ENCODE data around the gene NKAIN4. TPM values are rescaled to one million over a fixed set of nuclear protein-coding genes. Genes with fewer than 3 reads are reported as not detected.

Gene NKAIN4
- total RNA-seq, 1 experiment from 2014 or later = 5.0 TPM

DNA sequence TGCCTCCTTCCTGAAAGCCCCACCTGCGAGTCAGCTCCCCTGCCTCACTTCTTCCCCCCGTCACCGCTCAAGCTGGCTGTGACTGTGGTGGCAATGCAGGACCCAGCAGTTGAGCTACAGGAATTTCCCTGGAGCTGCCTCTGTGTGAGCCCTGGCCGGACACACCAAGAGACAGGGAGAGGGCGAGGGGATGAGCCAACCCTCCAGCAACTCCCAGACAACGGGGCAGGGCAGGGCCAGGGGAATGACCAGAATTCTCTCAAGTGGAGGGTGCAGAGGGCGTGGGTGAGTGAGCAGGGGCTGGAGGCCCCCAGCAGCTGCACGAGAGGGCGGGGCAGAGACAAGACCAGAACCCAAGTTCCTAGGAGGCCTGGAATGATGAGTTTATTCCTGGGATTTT lies 13.4 kb upstream of the NKAIN4 start:
- no peak for DNase-seq (ENCODE audit: low read depth)
- in situ Hi-C loops (cut with HindIII; ENCODE audit: low pct_unique_long_range_greater_than_20kb, low sequenced_read_pairs) = no loop called here

DNA sequence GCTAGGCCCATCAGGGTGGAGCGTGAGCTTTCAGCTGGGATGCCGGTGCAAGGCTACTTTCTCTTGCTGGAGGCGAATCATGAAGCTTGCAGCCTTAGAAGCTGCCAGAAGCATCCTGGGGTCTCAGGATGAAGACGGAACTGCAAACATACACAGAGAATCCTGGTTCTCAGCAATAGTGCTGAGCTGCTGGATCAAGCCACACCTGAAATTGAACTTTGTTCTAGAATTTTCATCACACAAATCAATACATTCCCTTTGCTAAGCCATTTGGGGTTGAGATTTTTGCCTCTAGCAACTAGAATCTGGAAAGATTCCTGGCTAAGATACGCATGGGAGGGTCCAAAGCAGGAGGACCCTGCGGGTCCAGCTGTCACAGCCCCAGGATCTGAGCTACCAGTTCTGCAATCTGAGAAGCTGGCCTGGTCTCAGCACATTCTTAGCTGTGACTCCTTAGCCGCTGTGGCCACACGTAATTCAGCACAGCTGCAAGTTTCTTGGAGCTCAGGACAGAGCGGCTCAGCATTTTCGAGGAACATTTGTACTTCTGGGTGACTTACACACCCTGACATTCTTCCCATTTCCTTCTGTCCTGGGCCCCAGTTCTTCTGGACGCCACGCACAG lies 11.7 kb upstream of the NKAIN4 start:
- DNase-seq (ENCODE audit: low read depth) = no peak
- in situ Hi-C loops (cut with HindIII; ENCODE audit: low pct_unique_long_range_greater_than_20kb, low sequenced_read_pairs) = no loop called here

DNA sequence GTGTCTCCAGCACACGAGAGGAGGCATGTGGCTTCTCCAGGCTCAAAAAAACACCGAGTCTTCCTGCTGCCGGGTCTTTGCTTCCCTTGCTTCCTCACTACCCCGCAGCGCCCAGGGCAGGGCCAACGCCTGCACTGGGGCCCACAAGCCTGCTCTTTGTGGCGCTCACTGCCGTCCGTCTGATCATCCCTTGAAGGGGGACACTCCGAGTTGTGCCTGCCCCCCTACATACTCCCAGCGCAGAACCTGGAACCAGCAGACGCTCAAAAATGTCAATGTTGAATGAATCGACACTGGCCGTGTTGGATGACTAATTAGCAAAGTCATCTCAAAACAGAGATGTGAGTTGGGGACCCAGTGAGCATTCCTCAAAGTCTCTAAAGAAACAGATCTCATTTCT lies 10.3 kb upstream of the NKAIN4 start:
- DNase-seq (ENCODE audit: low read depth) = no peak
- in situ Hi-C loops (cut with HindIII; ENCODE audit: low pct_unique_long_range_greater_than_20kb, low sequenced_read_pairs) = no loop called here

DNA sequence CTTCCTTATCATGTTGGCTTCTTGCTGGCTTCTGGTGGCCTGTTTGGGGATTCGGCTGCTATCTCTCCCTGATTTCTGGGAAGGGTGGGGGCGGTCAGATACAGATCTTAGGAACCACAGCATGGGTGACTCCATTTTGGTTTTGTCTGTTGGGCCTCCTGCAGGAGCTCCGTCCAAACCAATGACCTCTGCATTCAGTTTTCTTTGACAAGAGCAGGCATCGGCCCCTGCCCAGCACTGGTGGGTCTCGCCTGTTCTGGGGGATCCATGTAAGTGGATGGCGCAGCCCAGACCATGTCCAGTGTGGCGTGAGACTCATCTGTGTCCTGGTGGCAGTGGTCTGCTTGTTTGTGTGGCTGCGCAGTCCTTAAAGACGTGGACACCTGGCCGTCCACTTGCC lies 9.7 kb upstream of the NKAIN4 start:
- in situ Hi-C loops (cut with HindIII; ENCODE audit: low pct_unique_long_range_greater_than_20kb, low sequenced_read_pairs) = no loop called here
- no peak for DNase-seq (ENCODE audit: low read depth)

DNA sequence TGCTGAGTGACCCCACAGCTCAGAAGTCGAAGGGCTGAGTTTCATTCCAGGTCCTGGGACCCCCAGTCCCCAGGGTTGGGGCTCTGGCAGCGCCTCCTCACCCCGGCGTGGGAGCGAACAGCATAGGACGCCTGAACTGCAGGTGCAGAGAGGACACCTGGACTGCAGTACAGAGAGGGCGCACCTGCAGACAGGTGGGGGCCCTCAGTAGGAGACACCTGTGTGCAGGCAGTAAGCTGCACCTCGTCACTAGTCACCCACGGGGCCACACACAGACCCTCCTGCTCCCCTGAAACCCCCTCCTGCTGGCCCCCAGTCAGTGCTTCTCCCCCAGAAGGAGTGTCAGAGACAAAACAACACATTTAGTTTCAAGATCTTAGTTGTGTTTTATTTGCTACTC lies 8.6 kb upstream of the NKAIN4 start:
- in situ Hi-C loops (cut with HindIII; ENCODE audit: low pct_unique_long_range_greater_than_20kb, low sequenced_read_pairs) = no loop called here
- DNase-seq (ENCODE audit: low read depth) = no peak

DNA sequence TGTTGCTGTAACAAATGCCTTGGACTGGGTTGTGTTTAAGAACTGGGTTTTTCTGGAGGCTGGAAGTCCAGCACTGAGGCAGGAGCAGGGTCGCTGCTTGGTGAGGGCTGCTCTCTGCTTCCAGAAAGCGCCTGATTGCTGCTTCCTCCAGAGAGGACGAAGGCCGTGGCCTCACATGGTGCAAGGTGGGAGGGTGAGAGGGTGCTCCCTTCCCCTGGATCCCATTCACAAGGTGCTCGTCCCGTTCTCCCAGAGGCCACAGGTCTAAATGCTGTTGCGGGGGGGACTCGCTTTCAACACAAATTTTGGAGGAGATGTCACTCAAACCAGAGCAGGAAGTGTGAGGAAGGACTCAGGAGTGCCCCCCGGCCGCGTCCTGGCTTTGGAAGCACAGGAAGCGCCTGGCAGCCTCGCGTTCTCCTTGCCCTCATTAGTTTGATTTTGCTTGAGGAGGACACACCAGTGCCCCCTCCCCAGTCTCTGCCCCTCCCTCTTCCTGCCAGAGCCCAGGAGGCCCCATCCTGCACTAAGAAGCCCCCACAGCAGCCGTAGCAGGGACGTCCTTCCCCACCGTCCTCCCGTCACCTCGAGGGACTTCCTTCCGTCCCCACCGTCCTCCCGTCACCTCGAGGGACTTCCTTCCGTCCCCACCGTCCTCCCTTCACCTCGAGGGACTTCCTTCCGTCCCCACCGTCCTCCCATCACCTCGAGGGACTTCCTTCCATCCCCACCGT lies 7.7 kb upstream of the NKAIN4 start:
- no peak for DNase-seq (ENCODE audit: low read depth)
- in situ Hi-C loops (cut with HindIII; ENCODE audit: low pct_unique_long_range_greater_than_20kb, low sequenced_read_pairs) = no loop called here

DNA sequence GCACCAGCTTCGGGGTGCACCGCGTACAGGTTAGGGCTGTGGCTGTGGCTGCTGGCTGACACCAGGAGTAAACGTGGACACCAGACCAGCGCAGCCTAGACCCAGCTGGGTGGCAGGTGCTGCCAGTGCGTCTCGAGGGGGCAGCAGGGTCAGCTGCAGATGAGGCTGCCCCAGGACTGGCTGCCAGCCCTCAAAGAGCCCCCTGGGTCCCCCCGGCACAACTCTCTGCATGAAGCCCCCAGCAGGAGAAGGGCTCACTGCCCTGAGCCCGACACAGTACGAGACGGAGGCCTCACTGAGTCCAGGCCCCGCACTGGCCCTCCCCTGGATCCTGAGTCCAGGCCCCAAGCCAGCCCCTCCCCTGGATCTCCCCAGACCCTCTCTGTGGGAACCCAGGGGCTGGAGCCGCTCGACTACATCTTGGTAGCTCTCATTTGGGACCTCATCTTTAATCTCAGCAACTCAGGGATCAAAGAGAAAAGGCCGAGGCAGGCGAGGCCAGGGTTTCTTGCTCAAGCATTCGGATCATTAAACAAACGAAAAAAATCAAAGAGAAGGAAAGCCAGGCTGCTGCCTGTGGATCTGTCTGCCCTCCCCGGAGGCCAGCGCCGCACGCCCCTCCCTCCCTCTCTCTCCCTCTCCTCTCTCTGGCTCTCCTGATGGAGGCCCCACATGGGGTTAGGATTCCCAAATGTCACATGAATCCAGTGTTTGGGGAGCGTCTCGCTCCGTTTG lies 7.0 kb upstream of the NKAIN4 start:
- in situ Hi-C loops (cut with HindIII; ENCODE audit: low pct_unique_long_range_greater_than_20kb, low sequenced_read_pairs) = no loop called here
- DNase-seq (ENCODE audit: low read depth) = no peak

DNA sequence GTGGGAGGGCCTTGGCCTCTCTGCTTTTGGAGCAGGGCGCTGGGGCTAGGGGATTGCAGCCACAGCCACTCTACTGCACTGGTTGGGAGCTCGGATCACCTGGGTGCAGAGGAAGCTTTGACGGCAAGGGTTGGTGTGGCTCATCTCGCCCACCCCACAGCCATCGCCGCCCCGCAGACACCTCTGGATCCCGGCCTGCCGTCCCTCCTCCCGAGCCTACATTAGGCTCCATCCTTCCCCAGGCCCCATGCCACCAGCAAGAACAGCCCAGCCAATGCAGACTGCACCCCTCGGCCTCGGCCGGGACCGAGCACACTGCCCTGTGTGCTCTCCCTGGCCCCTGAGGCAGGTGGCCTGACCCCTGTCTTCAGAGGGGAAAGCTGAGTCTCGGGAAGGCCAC lies 6.3 kb upstream of the NKAIN4 start:
- no peak for DNase-seq (ENCODE audit: low read depth)
- in situ Hi-C loops (cut with HindIII; ENCODE audit: low pct_unique_long_range_greater_than_20kb, low sequenced_read_pairs) = no loop called here

DNA sequence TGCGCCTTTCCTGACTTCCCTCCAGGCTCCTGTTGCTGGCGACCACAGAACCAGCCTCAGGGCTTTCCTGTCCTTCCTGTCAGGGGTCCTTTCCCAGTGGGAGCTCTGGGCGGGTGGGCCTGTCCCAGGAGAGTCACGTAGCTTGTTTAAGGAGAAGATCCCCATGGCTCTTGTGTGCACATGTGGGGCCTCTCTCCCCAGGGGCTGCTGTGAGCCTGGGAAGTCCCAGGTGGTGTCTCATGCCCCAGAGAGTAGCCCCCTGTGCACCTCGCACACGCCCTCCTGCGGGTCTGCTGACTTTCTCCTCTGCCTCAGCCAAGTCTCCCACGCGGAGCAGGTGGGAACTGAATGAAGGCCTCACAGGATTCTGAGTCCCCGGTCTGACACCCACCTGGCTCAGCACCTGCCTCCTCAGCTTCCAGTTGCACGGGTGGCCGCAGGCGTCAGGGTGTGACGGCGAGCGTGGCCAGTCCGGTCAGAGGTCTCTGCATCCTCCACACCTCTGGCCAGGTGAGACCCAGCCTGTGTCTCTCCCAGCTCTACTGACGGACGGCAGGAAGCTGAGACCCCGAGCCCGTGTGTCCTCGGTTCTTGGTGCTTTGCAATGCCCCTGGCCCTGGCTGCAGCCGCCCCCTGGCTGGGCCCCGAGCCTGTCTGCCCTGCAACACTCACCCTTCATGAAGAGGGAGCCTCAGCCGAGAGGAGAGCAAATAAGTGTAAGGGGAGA lies 5.6 kb upstream of the NKAIN4 start:
- DNase-seq (ENCODE audit: low read depth) = no peak
- in situ Hi-C loops (cut with HindIII; ENCODE audit: low pct_unique_long_range_greater_than_20kb, low sequenced_read_pairs) = no loop called here

DNA sequence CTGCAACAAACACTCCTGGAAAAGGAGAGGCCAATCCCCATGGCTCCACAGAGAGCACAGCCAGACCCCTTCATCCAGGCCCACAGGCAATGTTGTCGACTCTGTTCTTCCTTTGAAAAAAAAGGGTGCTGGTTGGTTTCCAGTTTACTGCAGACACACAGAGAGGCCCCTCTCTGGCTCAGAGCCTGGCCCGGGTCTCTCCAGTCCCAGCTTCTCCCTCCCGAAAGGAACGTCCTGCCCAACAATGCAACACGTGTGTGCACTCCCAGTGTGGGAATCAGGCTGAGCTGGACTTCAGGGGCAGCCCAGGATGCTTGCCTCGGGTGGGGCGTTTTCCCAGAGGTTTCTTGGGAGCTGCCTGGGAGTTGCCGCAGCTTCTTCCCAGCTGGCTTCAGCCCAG lies 4.5 kb upstream of the NKAIN4 start:
- DNase-seq (ENCODE audit: low read depth) = no peak
- in situ Hi-C loops (cut with HindIII; ENCODE audit: low pct_unique_long_range_greater_than_20kb, low sequenced_read_pairs) = no loop called here

DNA sequence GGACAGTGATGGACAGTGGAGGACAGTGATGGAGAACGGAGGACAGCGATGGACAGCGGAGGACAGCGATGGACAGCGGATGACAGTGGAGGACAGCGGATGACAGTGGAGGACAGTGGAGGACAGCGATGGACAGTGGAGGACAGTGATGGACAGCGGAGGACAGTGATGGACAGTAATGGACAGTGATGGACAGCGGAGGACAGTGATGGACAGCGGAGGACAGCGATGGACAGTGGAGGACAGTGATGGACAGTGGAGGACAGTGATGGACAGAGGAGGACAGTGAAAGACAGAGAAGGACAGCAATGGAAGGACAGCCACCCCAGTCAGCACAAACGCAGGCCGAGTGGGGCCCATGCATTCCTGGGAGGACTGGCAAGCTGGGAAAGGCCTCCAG lies 3.4 kb upstream of the NKAIN4 start:
- in situ Hi-C loops (cut with HindIII; ENCODE audit: low pct_unique_long_range_greater_than_20kb, low sequenced_read_pairs) = no loop called here

DNA sequence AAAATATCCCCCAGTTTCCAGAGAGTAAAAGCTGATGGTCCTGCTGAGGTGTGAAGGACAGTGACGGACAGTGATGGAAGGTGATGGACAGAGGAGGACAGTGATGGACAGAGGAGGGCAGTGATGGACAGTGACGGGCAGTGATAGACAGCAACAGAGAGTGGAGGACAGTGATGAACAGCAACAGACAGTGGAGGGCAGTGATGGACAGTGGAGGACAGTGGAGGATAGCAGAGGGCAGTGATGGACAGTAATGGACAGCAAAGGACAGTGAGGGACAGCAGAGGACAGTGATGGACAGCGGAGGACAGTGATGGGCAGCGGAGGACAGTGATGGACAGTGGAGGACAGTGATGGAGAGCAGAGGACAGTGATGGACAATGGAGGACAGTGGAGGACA lies 2.7 kb upstream of the NKAIN4 start:
- in situ Hi-C loops (cut with HindIII; ENCODE audit: low pct_unique_long_range_greater_than_20kb, low sequenced_read_pairs) = no loop called here
- no peak for DNase-seq (ENCODE audit: low read depth)

More for the DNA sequence above, 3.4 kb upstream of the NKAIN4 start:
- DNase-seq (ENCODE audit: low read depth) = no peak

DNA sequence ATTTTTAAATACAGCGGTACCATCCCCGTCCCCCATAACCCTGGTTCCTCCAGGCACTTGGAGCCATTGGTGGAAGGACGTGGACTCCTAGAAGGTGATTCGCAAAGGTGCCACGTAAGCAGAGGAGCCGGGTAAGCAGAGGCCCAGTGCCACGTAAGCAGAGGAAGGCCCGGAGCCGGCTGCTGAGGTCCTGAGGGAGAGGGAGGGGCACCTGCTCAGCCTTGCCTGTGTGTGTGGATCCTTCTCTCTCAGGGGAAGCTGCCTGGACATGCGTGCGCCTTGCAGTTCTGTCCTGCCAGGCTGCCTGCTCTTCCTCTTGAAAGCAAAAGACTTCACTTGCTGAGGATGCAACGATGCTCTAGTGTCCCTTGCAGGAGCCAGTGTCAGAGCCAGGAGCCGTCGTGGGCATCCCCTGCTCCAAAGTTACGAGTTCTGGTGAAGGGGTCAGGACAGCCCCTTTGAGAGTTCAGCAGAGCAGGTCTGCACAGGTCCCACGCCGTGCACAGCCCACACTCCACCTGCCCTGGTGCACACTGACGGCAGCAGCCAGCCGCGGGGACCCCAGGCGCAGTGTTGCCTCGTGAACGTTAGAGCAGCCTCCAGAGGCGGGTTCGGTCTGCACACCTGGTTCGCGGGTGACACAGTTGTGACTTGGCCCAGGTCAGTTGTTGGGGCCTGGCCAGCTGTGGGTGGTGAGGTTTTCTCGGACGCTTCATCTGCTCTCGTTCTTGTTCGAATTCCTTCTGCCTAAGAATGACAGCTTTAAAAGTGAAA lies 1.9 kb upstream of the NKAIN4 start:
- in situ Hi-C loops (cut with HindIII; ENCODE audit: low pct_unique_long_range_greater_than_20kb, low sequenced_read_pairs) = no loop called here
- no peak for DNase-seq (ENCODE audit: low read depth)

DNA sequence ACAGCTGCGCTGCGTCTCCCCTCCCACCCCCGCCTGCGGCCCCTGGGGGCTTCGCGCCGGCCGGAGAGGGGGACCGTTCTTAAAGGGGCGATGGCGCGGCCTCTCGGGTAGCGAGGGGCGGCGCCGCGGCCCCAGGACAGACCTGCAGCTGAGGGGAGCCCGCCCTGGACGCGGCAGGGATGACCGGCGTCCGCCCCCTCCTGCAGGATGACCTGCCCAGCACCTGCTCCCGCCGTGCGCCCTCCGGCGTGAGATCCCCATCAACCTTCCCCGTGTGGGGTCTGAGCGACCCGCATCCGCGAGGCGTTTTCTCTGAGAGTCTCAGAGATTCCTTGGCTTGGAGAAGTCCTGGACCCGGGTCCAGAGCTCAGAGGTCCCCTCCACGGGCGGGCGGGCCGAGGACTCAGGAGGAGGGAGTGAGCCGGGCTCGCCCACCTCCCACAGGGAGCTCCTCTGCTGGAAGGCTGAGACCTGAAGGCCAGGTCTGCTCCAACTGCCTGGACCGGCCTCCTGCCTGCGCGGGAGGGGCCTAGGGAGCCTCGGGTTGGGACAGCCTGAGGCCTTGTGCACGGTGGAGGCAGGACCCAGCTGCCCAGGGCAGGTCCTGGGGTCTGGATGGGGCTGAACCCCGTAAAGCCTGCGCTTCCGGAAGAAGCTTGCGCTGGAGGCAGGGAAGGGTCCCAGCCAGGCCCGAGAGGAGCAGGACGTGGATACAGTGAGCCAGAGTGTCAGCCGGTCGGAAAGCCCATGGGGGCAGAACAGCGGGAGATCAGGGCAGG lies 532 bp upstream of the NKAIN4 start:
- DNase-seq (ENCODE audit: low read depth) = no peak
- in situ Hi-C loops (cut with HindIII; ENCODE audit: low pct_unique_long_range_greater_than_20kb, low sequenced_read_pairs) = no loop called here

DNA sequence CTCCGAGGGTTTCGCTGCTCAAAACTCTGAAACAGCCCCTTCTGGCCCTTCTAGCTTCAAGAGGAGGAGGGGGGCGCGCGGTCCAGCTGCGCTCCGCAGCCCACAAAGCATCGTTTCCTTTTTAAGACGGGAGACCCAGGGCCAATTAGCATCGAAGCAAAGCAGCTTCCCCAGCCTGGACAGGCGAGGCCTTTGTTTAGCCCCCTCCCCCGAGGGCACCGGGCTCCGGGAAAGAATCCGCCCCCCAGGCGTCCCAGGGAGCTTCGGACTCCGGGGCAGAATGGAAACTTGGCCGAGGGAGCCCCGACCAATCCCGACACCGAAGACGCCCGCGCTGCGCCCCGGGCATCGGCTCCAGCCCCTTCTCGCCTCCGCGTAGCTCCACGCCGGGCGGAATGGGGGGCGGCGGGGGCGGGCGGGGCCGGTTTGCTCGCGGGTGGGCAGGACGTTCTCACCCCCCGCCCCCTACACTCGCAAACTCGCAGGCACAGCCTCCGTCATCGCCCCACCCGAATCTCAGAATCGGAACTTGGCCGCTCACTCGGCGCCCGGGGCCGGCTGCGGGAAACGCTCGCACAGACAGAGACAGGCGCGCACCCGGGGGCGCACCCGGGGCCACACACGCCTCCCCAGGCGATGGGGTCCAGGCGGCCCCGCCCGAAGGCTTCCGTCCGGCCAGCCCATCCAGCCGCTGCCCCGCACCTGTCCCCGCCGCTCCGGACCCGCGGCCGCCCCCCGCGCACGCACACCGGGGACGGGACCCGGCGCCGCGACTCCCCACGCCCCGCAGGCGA lies 628 bp downstream of the NKAIN4 start:
- in situ Hi-C loops (cut with HindIII; ENCODE audit: low pct_unique_long_range_greater_than_20kb, low sequenced_read_pairs) = no loop called here
- DNase-seq (ENCODE audit: low read depth) = no peak

DNA sequence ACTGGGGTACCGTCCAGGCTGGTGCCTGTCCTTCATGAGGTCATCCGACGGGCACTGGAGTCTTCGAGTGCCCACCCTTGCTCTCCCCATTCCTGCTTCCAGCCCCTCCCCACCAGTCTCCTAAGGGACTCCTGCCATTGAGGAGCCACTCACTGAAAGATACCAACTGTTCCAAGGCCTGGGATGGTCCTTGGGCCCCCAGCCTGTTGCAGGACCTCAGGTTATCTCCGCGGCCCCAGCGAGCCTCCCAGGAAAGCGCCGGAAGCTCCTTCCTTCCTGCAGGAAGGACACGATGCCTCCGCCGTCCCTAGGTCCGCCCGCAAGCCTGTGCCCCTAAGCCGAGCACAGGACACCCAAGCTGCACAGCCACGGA lies 1.2 kb downstream of the NKAIN4 start:
- DNase-seq (ENCODE audit: low read depth) = no peak
- in situ Hi-C loops (cut with HindIII; ENCODE audit: low pct_unique_long_range_greater_than_20kb, low sequenced_read_pairs) = no loop called here

DNA sequence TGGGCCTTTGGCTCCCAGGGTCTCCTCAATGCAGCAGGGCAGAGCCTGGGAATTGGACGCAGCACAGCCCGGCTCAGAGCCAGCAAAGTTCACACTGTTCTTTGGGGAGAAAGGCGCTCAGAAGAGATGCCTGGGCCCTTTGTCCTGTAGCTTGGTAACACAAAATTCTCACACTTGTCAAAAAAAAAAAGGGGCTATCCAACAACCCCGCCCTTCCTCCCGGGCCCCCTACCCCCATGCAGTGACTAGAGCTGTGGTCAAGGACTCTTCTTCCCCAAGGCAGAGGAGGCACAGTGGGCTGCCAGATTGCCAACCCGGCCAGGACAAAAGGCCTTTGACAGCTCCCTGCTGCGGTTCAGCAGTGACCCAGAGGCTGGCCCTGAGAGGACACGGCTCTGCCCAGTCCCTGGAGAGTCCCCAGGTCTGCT lies 2.0 kb downstream of the NKAIN4 start:
- in situ Hi-C loops (cut with HindIII; ENCODE audit: low pct_unique_long_range_greater_than_20kb, low sequenced_read_pairs) = no loop called here

More for the DNA sequence above, 2.0 kb downstream of the NKAIN4 start:
- no peak for DNase-seq (ENCODE audit: low read depth)
